NCI-H2107 treated with DMSO at 0.1 percent for 48 hours (cell line): ENCODE data around the gene CLDND2.
A peak's percentile ranks its signal among the peaks of the same experiment; 100 is the strongest.
"Not testable (repeated sequence)": the region's sequence is repeated elsewhere in the genome, so short reads cannot be mapped to it uniquely, and the experiment has no call there.

Experiments
- DNase-seq: peaks from one replicate; lab custom pipeline; 2025; ENCODE audit not compliant: unreplicated experiment; lab: John Stamatoyannopoulos, UW

The CLDND2 gene, protein sequence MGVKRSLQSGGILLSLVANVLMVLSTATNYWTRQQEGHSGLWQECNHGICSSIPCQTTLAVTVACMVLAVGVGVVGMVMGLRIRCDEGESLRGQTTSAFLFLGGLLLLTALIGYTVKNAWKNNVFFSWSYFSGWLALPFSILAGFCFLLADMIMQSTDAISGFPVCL

DNA sequence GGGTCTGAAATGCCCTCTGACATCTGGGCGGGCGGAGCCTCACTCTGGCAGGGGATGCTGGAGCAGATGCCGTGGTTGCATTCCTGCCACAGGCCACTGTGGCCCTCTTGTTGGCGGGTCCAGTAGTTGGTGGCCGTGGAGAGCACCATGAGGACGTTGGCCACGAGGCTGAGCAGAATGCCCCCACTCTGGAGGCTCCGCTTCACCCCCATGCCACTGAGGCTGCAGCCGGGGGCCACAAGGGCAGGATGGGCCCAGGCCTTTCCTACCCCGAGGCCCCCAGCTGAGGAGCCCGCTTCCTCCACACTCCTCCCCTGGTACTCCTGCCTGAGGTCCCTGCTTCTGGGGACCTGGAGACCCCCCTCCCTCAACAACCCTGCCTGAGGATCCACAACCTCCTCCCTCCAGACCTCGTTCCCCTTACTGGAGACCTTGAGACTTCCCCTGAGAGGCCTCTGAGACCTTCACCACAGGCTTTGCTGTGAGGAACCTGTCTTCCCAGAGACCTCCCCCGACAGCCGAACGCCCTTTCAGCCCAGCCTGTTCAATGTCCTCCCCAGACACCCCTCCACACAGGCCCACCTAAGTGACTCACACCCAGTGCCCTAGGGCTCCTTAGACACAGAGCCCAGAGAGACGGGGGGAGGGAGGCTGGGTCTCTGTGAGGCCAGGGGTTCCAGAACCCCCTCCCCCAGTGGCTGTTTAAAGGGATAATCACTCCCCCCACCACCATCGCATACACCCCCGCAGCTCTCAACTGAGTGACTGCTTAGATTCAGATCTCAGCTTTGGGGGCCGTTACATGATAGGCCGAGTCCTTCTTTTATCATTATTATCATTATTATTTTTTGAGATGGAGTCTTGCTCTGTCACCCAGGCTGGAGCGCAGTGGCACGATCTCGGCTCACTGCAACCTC, at the start of gene CLDND2:
Gene CLDND2 (minus strand): TSS at position 638 of the 917 bp plus-strand sequence. CDS start 426 bp downstream, at position 212.
- no peak for DNase-seq

DNA sequence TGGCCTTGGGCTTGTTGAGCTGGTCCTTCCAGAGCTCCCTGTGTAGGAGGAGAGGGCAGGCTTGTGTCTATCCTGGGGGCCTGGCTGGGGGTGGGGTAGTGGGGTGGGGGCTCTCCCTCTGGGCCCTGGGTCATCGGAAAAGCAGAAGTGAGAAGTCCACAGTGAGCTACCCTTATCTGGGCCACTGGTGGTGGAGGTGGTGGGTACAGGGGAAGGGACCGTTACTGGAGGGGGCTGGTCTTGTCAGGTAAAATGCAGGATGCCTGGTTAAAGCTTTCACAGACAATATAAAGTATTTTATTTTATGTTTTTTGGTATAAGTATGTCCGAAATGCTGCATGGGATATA, 49.0 kb upstream of the CLDND2 start:
- no peak for DNase-seq

DNA sequence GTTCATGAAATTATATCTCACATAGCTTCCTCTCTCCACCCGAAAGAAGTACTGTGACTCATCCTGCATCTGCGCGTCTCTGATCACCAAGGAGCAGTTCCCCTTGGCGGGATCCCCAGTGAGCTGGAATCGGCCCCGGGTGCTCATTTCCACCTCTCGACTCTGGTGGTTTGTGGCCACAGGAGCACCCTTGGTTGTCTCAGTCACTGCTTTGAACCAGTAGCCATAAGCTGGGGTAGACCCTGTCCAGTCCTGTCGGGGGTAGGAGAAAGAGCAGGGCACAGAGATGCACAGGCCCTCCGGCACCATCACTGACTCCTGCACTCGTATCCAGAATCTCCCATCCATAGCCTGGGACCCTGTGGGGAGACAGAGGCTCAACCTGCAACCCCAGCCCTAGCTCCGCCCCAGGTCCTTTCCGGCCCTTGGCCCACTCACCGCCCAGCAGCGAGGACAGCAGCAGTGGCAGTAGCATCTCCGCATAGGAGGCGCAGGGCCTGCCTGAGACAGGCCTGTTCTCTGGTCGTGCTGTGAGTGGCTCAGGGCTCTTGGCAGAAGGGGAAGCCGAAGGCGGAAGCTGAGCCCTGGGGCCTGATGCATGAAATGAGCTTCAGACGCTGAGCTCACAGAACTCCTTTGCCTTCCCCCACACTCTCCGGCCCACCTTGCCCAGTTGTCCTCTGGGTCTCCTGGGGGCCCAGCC, 48.5 kb upstream of the CLDND2 start, which contains the start of gene SIGLEC10:
Gene SIGLEC10 (minus strand): TSS at position 536 of the 703 bp plus-strand sequence. CDS start 61 bp downstream, at position 475.
- DNase-seq = no peak

- DNase-seq = not testable (repeated sequence)
Measured at GRCh38 chr19:51416422-51416821, 47.6 kb upstream of the CLDND2 start.

GRCh38 chr19:51415187-51415586, 46.4 kb upstream of the CLDND2 start:
- no peak for DNase-seq

DNA sequence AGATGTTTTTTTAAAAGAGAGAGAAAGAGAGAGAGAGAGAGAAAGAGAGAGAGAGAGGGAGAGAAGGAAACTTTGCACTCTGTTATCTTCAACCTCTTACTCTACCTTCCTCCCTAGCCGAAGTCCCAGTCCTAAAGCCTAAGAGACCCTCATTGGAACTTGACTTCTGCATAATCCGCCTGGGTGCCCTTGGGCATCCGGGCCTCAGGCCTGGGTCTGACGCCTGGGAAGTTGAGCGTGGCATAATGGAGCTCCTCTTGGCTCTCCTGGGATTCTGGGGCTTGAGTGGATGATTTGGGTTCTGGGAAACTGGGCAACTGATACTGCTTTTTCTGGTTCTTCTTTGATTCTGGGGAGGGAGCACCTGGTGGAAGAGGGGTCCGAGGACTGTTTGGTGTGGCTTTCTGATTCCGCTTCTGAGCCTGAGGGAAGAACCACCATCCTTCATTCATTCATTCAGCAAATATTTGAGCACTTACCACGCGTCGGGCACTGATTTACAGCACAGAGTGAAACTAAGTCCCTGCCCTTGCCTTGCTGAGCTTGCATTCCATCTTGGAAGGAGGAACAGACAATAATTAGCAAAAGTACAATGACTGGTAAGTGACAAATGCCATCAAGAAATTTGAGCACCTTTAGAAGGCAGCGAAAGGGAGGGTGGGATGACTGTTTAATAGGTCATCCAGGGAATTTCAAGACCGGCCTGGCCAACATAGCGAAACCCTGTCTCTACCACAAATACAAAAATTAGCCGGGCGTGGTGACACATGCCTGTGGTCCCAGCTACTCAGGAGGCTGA, 42.3 kb upstream of the CLDND2 start:
- no peak for DNase-seq

DNA sequence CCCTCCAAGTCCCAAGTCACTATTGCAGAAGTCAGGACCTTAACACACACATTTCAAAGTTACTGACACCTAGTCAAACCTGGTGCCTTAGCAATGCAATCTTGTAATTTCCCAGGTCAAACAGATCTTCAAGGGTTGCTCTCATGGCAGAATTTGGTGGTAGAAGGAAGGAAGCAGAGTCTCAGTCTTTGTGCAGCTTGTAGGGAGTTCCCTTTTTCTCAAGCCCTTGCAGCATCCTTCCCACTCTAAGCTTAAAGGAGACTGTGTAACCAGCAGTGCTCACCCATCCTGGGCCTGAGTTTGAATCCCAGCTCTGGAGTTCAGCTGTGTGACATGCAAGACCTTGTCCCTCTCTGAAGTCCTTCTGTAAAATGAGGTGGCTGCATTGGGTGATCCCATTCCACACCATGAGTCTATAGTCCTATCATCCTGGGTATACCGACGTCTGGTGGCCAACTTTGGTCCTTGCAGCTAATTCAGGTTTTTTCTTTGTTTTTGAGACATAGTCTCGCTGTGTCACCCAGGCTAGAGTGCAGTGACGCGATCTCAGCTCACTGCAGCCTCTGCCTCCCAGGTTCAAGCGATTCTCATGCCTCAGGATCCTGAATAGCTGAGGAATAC, 38.8 kb upstream of the CLDND2 start:
- DNase-seq = no peak

GRCh38 chr19:51402117-51402516, 33.3 kb upstream of the CLDND2 start:
- DNase-seq = no peak

- not testable (repeated sequence) for DNase-seq
Measured at GRCh38 chr19:51399936-51400335, 31.1 kb upstream of the CLDND2 start.

DNA sequence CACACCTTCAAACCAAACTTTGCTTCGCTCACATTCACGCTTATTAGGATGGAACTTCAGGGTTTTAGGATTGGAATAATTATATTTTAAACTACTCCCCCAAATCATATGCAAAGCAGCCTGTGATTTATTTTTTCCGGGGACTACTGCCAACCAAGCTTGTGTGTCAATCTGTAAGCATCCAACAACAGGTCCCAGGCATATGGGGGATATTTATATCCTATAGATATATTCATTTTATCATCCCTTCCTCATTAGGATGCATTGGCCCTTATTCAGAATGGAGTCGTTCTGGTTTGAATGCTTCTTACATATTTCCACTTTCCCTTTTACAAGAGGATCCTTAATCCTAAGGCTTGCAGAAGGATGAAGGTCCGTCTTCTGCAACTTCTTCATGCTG, 30.4 kb upstream of the CLDND2 start:
- DNase-seq = no peak

- DNase-seq = no peak
Measured at GRCh38 chr19:51398096-51398704, 29.4 kb upstream of the CLDND2 start.

GRCh38 chr19:51397453-51397852, 28.6 kb upstream of the CLDND2 start:
- not testable (repeated sequence) for DNase-seq

DNA sequence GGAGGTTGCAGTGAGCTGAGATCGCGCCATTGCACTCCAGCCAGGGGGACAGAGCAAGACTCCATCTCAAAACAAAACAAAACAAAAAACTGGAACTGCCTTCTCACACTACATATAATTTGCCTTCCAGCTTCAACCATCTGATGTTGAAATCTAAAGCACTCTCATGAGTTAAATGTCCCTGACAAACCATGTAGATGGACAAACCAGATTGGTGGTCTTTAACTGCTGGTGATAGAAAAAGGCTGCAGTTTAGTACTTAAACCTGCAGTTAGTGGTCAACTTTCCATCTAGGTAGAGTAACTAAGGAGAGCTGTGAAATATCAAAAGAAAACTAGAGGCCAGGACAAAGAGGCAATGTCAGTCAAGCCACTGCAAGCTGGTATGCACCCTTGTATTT, 27.4 kb upstream of the CLDND2 start:
- DNase-seq = no peak

- DNase-seq = peak; percentile 70
Measured at GRCh38 chr19:51394050-51394836, 25.4 kb upstream of the CLDND2 start.

- DNase-seq = no peak
Measured at GRCh38 chr19:51392701-51393100, 23.9 kb upstream of the CLDND2 start.

DNA sequence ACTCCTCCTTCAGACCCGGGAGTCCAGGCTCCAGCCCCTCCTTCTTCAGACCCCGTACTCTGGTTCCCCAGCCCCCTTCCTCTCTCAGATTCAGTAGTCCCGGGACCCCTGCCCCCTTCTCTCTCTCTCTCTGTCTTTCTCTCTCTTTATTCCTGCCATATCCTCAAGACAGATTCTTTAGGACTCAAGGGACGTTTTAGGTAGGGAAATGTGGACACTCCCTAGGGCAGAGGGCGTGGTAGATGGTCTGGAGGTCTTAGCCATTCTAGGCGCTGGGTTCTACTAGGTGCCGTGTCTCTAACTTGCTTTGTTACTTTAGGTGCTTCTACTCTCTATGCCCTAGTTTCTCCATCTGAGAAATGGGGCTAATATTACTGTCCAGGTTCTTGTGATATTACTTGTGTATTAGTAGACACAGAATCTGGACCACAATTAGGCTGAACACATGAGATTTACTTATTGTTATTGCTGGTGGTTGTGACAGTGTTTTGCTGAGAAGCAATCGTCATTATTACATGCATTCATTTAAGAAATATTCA, 22.3 kb upstream of the CLDND2 start:
- DNase-seq = no peak

DNA sequence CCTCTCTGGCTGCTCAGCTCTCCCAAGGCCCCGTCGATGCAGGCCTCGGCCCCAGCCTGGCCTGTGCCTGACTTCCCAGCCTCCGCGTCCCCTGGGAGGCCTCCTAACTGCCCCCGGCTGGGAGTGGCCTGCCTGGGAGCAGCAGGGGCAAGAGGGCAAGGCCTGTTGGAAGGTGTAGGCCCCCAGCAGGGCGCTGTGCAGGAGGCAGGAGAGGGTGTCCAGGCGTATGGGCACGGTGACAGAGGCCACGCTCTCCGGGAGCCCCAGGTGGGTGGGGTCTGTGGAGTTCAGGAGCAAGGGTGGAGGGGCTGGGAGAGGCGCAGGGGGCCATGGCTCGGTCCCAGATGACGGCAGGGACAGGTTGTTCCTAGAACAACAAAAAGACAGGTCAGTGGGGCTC, 20.3 kb upstream of the CLDND2 start:
- no peak for DNase-seq

- DNase-seq = no peak
Measured at GRCh38 chr19:51387924-51388389, 19.2 kb upstream of the CLDND2 start, which contains the start of gene LIM2. LIM2 (minus strand) TSS chr19:51387974; CDS start chr19:51387443, 531 bp downstream.
